K562 (cell line): Measurements from ENCODE around the gene FBXL12.

Experiments used
- MYC ChIP-seq, 2 experiments: fragments of 250-450 bp in 1 of 2; sonication (Bioruptor Pico) in 1 of 2; IDR thresholded peaks; 2 replicates each; pipeline versions ENCODE4 v1.5.1 to v1.6.1; 2012 to 2021; ENCODE audit warnings: low read depth in 2 of 2, borderline replicate concordance in 1 of 2, improper control_type of control experiment in 1 of 2, low read length in 1 of 2, mild to moderate bottlenecking in 1 of 2, moderate library complexity in 1 of 2
- PHF8 ChIP-seq: fragments of 200-600 bp; sonication (generic); IDR thresholded peaks from 2 replicates; pipeline ENCODE4 v1.6.1; 2012; ENCODE audit warnings: mixed run types, mild to moderate bottlenecking, inconsistent platforms, low read length, moderate library complexity, borderline replicate concordance

DNA sequence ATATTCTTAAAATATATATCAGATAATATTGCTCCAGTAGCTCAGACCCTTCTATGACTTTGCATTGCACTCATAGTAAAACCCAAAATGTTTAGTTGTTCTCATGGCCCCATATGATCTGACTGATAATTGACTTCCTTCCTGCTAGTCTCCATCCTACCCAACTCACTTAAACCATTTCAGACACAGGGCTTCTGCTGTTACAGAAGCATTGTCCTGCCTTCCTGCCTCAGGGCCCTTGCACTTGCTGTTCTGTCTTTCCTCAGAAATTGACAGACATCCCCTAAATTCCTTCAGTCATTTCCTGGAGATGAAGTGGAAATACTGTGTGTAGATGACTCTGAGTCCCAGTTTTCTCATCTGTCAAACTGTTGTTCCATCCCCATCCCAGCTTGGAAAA, 19.7 kb downstream of the FBXL12 start:
- TF ChIP-seq PHF8 (no peak), MYC (IDR thresholded peaks at IDR 0.05; ENCODE audit: low read depth, low read length) (no peak), MYC (CRISPR knock-in tag; IDR thresholded peaks at IDR 0.05; ENCODE audit: borderline replicate concordance, low read depth) (no peak)
